Measurements from ENCODE around the gene SYT12.
"Not testable (repeated sequence)": the region's sequence is repeated elsewhere in the genome, so short reads cannot be mapped to it uniquely, and the experiment has no call there.

Gene SYT12, protein sequence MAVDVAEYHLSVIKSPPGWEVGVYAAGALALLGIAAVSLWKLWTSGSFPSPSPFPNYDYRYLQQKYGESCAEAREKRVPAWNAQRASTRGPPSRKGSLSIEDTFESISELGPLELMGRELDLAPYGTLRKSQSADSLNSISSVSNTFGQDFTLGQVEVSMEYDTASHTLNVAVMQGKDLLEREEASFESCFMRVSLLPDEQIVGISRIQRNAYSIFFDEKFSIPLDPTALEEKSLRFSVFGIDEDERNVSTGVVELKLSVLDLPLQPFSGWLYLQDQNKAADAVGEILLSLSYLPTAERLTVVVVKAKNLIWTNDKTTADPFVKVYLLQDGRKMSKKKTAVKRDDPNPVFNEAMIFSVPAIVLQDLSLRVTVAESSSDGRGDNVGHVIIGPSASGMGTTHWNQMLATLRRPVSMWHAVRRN

DNA sequence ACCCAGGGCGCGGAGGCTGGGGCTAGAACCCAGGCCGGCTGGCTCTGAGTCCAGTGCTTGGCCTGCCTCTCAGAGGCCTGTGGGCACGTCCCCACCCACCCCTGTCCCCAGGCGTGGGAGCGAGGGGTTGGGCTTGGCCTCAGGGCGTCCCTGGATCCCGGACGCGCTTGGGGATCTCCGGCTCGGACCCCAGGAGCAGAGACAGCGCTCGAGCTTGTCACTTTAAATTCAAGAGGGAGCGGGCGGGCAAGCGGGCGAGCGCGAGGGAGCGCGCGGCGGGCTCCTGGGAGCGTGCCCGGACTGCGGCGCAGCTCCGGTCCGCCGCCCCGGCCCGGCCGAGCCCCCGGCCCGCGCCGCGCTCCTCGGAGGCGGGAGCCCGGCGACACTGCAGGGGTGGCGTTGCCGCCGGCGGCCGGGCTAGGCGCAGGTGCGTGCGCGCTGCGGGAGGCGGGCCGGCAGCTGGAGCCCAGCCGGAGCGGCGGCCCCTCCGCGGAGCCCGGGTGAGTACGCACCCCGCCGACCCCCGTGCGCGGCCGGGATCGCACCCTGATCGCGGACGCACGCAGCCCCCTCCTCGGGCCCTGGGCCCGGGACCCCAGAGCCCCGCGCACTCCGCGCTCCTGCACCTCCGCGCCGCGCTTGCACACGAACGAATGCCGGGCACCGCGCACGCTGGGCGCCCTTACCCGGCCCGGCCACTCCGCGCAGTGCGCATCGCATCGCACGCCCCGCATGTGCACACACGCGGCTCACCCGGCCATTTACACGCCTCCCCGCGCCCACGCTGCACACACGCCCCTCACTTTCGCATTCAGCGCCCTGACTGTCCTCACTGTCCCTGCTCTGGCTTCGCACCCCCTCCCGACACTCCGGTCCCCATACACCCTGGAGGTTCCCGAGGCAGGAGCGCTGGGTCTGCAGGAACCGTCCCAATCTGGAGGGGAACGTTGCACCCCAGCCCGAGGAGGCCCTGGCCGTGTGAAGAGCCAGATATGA lies at the start of gene SYT12:
Gene SYT12, plus strand, starts transcription at position 174 of the 996 bp plus-strand sequence. CDS start 7,011 bp downstream, outside the sequence.
- DNase-seq (ENCODE audit: low spot score): peak; percentile 39

DNA sequence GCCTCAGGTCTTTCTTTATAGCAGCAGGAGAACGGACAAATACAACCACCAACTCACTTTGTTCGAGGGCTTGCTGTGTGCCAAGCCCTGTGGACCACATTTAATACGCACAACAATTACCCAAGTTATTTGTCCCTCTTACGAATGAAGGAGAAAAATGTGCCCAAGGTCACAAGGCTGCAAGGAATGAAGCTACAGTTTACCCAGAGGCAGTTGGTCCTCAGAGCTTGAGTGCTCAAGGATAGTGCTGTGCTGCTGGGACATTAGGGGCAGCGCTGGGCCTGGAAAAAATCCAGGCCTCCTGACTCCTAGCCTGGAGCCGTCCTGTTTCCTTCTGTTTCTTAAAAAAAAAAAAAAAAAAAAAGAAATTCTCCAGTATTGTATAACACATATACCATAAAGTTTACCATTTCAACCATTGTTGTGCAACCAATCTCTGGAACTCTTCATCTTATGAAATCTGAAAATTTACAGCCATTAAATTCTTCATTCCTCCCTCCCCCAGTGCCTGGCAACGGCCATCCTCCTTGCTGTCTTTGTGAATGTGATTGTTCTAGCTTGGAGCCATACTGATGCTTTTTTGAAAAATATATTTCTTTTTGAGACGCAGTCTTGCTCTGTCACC lies 48.9 kb upstream of the SYT12 start:
- DNase-seq (ENCODE audit: low spot score): no peak

GRCh38 chr11:66974724-66975404 lies 48.1 kb upstream of the SYT12 start, which contains the start of gene C11orf86:
Gene C11orf86, plus strand, starts transcription at chr11:66975304. Its CDS starts 59 bp downstream, at chr11:66975363.
- DNase-seq (ENCODE audit: low spot score): no peak

DNA sequence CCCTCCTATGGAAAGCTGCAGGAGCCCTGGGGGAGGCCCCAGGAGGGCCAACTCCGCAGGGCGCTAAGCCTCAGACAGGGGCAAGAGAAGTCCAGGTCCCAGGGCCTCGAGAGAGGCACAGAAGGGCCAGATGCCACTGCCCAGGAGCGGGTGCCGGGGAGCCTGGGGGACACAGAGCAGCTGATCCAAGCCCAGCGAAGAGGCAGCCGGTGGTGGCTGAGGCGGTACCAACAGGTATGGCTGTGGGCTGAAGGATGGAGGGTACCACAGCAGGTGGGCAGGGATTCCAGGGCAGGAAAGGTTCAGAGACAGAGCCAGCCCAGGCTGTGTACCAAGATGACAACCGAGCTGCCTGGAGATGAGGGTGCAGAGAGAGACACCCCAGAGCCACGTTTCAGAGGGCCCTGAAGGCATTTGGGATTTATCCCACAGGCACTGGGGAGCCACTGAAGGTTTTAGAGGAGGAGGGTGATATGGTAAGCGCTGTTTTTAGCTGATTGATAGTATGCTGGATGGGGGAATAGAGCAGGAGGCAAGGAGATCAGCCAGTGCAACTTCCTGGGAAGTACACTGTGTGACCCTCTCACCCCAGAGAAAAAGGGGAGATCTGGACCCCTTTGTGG lies 47.4 kb upstream of the SYT12 start:
- DNase-seq (ENCODE audit: low spot score): no peak

- no peak for DNase-seq (ENCODE audit: low spot score)
These were observed 46.9 kb upstream of the SYT12 start for GRCh38 chr11:66976028-66976467.

DNA sequence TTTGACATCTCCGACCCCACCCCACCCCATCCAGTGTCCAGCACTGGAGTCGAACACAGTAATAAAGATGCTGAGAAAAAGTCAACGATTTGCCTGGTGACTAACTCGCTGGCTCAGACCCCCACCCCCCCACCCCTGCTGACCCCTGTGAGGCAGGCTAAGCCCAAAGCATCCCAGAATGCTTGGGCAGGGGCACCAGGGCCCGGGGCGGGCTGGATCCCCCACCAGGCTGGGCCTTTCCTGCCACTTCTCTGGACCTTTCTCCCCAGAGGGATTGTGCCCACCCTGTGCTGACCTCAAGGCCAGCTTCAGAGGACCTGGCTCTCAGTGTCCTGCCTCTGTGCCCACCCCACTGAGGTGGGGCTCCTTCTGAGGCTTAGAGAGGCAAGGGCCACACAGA lies 46.0 kb upstream of the SYT12 start:
- no peak for DNase-seq (ENCODE audit: low spot score)

- no peak for DNase-seq (ENCODE audit: low spot score)
These were observed 44.7 kb upstream of the SYT12 start for GRCh38 chr11:66978229-66978628.

- DNase-seq (ENCODE audit: low spot score): no peak
These were observed 44.2 kb upstream of the SYT12 start for GRCh38 chr11:66978717-66979116.

DNA sequence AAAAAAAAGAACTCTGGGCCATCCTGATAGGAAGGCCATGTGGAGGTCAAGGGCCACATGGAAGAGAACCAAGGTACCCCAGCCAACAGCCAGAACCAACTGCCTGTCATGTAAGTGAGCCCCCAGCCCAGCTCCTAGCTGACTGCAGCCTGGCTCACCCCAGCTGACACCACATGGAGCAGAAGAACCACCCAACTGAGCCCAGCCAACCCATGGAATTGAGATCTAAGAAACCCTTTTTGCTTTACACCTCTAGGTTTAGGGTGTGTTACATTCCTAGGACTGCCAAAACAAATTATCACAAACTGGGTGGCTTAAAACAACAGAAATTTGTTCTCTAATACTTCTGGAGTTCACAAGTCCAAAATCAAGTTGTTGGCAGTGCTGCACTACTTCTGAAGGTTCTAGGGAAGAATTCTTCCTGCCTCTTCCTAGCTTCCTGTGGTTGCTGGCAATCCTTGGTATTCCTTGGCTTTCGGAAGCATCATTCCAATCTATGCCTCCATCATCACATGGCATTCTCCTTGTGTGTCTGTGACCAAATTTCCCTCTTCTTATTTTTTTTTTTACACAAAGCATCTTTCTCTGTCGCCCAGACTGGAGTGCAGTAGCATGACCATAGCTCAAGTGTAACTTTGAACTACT lies 43.5 kb upstream of the SYT12 start:
- DNase-seq (ENCODE audit: low spot score): no peak

DNA sequence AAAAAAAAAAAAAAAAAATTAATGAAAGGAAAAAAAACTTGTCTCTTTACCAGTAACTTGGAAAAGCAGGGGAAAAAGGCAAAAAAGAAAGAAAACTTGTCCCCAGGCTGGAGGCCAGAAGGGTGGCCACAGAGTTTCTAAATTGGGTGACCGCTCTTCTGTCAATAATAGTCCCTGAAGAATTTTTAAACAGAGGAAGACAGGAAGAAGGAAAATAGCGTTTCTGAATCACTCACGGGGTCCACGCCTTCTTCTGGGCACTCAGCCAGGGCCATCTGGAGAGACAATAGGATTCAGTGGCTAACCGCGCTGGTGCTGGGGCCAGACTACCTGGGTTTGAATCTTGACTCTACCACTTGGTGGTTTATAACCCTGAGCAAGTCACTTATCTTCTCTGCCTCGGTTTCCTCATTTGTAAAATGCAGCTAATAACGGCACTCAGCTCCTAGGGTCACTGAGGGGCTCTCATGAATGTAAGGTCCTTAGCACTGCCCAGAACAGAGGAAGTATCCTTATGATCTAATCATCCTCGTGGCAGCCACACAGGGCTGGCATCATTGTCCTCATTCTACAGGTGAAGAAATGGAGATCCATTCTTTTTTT lies 40.9 kb upstream of the SYT12 start:
- DNase-seq (ENCODE audit: low spot score): peak; percentile 80

GRCh38 chr11:66983275-66983924 lies 39.5 kb upstream of the SYT12 start:
- no peak for DNase-seq (ENCODE audit: low spot score)

DNA sequence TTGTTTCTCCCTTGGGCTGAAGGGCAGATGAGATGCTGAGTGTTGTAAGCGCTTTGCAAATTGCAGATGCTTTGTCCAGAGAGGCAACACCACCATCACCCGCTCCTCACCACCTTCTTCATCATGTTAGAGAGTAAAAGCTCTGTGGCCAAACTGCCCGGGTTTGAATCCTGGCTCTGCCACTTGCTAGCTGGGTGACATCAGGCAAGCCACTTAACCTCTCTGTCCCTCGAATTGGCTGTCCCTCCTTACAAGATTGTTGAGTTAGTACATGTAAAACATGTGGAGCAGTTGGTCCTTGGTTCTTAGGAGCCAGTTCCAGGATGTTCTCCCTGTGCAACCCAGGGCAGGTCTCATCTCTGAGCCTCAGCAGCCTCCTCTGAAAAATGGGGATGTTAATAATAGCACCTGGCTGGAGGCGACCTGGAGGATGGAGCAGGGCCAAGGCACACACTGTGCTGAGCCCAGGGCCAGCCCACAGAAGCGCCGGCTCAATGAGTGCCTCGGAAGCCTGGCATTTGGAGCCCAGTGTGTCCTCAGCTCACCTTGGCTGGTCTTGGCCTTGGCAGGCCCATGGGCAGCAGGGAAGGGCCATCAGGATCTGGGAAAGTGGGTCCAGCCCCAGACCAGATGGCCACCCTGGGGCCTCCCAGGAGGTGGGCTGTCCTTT lies 37.3 kb upstream of the SYT12 start:
- DNase-seq (ENCODE audit: low spot score): no peak

DNA sequence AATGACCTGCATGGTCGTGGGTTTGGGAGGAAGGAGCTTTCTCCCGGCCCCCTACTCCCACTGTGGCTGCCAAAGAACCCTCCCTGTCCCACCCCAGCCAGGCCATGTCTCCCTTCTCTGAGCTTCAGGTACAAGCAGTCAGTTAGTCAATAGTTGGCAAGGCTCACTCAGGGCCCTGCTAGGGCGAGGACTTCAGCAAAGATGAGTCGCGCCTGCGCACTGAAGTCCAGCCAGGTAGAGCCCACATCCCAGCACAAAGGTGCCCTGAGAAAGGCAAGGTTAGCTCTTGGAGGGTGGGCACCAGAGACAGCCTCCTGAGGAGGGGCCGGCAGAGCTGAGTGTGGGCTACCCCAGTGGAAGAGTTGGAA lies 36.8 kb upstream of the SYT12 start:
- DNase-seq (ENCODE audit: low spot score): no peak

DNA sequence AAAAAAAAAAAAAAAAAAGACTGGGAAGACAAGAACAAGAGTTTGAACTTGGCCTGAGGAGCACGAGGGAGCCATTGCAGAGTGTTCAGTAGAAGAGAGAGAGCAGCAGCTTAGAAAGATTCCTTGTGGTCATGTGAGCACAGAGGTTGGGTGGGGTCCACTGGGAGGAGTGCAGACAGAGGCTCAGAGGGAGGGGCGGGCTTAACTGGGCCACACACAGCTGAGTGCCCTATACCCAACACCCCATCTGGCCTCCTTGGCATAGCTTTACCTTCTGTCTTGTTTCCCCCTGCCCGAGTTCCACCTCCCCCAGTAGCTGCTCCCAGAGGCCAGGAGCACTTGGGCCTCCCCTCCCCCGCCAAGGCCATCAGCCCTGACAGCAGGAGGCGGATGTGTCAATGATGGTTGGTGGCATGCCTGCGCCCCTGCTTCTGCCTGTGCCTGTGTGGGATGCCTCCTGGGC lies 35.7 kb upstream of the SYT12 start:
- no peak for DNase-seq (ENCODE audit: low spot score)

GRCh38 chr11:66987924-66988637 lies 34.9 kb upstream of the SYT12 start:
- no peak for DNase-seq (ENCODE audit: low spot score)

DNA sequence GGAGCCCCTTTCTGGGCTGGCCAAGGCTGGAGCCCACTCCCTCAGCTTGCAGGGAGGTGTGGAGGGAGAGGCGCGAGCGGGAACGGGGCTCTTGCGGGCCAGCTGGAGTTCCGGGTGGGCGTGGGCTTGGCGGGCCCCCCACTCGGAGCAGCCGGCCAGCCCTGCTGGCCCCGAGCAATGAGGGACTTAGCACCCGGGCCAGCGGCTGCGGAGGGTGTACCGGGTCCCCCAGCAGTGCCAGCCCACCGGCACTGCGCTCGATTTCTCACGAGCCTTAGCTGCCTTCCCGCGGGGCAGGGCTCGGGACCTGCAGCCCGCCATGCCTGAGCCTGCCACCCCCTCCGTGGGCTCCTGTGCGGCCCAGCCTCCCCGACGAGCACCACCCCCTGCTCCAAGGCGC lies 34.2 kb upstream of the SYT12 start:
- DNase-seq (ENCODE audit: low spot score): not testable (repeated sequence)

GRCh38 chr11:66989360-66989759 lies 33.6 kb upstream of the SYT12 start:
- DNase-seq (ENCODE audit: low spot score): not testable (repeated sequence)

GRCh38 chr11:66992041-66992440 lies 30.9 kb upstream of the SYT12 start:
- DNase-seq (ENCODE audit: low spot score): no peak

All from AG08396 (cell line).